Hypothalamus (tissue), 51 donors: ENCODE results near the gene TEC.
"Not testable (repeated sequence)": the region's sequence is repeated elsewhere in the genome, so short reads cannot be mapped to it uniquely, and the experiment has no call there.

Experiments used
- DNase-seq, 51 donors: peaks; one replicate each; lab custom pipeline; 2025; lab: John Stamatoyannopoulos, UW

The TEC gene

DNA sequence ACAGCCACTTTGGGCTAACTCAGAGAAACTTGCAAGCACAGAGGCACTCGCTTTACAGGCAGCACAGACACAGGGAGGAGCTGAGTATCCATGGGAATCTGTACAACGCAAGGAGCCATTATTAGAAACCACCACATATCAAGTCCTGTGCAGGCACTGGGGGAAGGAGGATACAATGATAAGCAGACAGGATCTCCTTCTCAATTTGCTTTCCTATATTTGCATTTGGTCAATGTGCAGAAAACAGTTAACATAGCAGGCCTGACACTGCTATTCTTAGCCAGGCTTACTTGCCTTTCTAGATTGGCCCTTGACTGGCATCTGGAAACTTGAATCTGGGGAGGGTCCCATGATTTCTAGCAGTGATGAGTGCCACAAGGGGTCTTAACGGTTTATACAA lies 65.8 kb downstream of the TEC start:
- no peak for DNase-seq

DNA sequence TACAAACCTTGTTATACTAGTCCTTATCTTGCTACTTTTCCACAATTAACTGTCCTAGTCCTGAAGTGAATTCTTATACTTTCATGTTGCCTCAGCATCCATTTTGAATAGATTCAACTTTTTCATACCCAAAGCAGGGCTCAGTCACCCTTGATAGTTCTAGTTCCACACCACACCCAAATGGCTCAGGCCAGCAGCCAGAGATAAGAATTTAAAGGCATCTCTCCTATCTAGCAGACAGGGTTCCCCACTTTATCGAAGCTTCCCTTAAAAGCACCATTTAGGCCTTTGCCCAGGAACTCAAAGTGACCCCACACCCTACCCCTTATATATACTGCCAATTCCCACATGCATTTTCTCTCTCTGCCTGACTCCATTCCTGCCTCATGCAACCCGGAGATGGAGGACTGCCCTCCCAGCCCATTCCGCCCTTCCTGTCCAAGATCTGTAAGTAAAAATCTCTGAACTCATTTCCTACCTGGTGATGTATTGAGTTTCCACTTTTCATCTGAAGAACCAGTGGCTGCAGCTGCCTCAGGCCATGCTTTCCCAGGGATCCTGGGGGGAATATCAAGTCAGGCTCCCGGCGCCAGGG lies 71.9 kb downstream of the TEC start:
- no peak for DNase-seq

DNA sequence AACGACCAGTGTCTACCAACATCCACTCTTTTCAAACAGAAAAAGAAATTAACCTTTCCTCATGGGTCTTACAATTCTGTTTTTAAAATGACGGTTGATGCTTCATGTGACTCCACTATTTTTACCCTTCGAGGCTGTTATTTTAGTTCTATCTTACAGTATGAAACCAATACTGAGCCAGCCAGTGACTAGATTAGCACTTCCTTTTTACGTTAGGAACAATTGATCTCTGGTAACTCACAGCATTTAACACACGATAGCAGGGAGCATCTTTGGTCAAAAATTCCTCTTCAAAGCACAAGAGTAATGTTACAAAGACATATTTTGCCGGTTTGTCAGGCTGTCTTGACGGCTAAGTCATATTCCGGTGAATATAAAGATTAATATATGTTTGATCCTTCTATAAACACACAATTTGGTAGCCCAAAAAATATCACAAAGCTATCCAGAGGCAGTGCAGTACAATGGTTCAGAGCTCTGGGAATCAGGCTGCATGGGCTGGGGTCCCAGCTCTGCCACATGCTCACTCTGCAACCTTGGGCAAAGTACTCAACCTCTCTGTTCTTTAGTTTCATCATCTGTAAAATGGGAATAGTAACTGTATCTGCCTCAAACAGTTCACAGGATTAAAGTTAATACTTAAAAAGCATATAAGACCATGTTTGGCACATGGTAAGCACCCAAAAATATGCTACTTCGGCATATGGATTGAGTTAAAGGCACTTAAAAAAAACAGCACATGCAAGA lies 72.7 kb downstream of the TEC start:
- DNase-seq, result no peak

DNA sequence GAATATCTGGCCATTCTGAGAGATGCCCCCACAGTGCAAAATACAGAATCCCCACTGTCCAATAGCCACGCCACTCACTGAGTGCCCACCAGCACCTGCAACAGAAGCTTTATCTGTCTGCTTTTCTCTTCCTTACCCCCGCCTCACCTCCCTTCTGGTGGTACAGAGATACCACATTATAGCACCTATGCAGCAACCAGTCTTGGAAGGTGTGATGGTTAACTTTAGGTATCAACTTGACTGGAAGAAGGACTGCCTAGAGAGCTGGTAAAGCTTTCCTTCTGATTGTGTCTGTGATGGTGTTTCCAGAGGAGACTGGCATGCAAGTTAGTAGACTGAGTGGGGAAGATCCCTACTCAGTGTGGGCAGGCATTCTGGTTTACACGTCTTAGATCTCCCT lies 73.8 kb downstream of the TEC start:
- no peak for DNase-seq

DNA sequence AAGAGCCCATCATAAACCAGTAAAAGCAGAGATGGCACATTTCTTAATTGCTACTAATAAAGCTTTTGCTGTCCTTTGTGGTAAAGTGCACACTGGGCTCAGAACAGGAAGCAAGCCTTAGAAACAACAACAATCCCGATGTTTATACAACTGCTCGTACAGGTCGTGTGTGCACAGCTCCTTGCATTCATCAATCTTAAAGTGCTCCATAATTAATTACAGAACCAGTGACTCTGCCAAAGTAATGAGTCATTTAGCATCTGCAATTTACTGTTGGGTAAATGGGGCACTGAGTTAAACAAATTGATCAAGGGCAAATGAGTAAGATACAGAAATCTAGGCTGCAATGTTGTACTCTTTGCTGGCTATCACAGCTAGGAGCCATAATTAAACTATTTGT lies 74.3 kb downstream of the TEC start:
- no peak for DNase-seq

DNA sequence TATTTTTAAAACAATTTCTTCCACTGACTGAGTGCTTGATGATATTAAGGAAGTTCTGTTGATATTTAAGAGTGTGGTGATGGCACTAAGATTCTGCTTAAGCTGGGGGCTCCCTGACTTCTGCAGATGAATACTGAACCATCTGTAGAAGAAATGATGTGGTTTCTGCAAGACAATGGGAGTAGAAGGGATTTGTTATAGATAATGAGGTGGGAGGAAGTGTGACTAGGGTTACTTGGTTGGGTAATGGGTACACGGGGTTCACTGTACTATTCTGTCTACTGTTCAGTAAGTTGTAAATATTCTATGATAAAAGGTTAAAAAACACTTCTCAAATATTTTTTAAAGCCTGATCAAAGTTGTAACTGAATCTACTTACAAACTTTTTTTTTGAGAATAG lies 74.7 kb downstream of the TEC start:
- DNase-seq, result no peak

DNA sequence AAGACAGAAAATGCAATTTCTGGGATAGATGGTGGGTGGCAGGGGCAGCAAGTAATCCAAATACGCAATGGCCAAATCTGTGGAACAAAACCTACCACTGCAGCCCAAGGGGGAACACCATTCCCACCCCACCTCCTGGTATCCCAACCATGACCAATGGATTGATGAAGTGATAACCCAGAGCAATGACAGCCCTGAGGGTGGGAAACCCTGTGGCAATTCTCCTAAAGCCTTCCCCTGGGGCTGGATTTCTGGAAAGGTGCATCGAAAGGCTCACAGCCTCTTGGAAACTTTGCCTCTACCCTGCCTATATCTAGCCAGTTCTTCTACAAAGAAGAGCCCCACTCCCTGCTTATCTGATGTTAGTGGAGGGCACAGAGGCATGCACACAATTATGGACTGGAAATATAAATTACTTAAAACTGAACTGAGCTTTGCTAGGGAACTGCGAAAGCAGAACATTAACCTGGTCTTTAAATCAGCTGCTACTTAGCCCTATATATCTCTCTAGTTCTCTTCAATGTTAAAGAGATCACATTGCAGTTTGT lies 75.6 kb downstream of the TEC start:
- no peak for DNase-seq

DNA sequence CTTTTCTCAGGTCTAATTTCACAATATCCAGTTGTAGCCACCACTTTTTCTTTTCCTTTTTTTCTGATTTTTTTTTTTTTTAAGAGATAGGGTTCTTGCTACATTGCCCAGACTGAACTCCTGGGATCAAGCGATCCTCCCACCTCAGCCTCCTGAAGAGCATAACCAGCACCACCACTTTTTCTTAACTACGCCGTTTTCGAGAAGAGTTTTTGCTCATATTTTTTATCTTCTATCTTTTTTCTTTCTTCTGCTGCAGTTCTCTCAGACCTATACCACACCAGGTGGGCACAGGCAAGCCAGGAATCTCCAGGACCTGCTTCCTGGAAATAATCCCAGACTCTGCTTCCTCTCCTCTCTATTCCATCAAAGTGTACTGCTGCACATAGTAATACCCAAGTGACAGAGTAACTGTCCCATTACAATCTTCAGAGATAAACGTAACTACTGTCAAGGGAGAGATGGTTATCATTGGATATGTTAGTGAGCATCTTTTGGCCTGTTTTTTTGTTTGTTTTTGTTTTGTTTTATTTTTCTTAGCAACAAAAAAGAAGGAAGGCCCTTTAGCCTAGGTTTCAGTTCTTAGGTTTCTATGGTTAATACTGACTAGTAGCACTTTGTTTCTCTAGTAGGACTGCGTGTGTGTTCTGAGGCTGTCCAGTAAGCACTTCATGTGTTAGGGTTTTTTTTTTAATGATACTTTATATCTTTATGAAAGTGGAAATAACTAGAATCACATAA lies 76.4 kb downstream of the TEC start:
- no peak for DNase-seq

DNA sequence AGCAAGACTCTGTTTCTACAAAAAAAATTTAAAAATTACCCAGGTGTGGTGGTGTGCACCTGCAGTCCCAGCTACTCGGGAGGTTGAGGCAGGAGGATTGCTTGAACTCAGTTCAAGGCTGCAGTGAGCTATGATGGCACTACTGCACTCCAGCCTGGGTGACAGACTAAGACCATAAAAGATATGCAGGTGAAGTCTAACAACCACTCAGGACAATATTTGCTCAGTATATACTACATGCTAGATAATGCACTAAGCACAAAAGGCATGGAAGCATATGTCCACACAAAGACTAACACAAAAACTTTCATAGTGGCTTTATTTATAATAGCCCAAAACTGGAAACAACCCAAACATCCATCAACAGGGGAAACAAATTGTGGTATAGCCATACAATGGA lies 77.9 kb downstream of the TEC start:
- DNase-seq, result no peak

DNA sequence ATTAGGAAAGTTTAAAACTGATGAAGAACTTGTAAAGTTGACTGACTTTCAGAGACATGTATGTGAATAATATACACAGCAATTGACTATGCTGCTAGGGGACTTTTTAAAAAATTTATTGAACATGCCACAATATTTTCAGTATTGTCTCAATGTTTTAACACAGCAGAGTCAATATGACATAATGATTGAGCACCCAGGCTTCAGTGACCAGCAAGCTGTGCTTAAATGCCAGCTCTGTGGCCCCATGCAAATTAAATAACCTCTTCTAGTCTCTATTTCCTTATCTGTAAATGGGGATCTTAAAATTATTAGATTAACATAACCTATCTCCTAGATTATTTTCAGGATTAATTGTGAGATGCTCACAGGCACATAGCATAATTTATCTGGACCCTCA lies 78.8 kb downstream of the TEC start:
- no peak for DNase-seq

DNA sequence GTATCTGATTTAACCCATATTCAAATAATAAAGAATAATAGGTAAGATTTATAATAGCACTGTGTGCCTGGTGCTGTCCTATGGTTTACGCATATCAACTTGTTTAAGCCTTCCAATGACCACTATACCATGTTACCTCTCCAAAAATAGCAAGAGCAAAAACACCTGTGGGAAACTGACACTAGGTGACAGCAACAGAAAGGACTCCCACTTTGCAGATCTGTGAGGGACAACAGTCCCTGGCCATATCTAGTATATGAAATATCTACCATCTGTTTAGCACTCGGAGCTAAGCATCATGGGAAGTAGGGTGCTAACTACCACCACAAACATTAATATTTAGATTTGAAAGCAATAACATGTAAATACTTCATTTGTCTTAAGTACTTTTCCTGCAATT lies 79.9 kb downstream of the TEC start:
- no peak for DNase-seq

DNA sequence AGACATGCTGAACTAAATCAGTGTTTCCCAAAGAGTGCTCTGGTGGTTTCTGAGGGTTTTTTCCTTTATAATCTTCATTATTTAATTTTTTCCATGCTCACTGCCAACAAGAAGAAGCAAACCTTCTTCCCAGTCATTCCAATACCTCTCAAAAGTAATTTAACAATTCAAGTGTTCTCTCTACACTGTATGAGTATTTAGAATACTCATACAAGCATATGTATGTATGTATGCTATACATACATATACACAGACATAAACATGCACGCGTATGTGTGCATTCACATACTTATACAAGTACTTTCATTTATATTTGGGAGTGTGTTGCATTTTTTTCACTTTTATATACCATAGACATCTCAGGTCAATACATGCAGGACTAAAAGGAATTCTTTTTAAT lies 81.2 kb downstream of the TEC start:
- no peak for DNase-seq

DNA sequence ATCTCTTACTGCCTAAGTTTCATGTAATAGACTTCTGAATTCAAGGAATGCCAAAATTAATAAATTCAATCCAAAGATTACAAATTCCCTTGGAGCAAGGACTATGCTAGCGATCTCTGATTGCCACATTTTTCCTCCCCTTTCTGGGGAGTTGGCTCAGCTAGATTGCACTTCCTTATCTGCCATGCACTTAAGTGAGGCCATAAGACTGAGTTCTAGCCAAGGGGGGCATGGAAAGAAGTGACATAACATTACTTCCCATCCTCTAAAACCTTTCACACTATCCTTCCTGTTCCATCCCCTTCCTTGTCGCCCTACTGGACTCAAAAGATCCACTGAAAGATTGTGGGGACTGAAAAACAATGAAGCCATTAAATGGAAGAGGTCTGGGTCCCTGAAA lies 81.8 kb downstream of the TEC start:
- DNase-seq, result no peak

DNA sequence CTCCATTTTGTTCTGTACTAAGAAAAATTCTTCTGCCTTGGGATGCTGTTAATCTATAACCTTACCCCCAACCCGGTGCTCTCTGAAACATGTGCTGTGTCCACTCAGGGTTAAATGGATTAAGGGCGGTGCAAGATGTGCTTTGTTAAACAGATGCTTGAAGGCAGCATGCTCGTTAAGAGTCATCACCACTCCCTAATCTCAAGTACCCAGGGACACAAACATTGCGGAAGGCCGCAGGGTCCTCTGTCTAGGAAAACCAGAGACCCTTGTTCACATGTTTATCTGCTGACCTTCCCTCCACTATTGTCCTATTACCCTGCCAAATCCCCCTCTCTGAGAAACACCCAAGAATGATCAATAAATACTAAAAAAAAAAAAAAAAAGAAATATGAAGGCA lies 82.6 kb downstream of the TEC start:
- DNase-seq, result not testable (repeated sequence)

DNA sequence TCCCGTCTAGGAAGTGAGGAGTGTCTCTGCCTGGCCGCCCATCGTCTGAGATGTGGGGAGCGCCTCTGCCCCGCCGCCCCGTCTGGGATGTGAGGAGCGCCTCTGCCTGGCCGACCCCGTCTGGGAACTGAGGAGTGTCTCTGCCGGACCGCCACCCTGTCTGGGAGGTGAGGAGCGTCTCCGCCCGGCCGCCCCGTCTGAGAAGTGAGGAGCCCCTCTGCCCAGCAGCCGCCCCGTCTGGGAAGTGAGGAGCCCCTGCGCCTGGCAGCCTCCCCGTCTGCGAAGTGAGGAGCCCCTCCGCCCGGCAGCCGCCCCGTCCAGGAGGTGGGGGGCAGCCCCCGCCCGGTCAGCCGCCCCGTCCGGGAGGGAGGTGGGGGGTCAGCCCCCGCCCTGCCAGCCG lies 83.2 kb downstream of the TEC start:
- not testable (repeated sequence) for DNase-seq

DNA sequence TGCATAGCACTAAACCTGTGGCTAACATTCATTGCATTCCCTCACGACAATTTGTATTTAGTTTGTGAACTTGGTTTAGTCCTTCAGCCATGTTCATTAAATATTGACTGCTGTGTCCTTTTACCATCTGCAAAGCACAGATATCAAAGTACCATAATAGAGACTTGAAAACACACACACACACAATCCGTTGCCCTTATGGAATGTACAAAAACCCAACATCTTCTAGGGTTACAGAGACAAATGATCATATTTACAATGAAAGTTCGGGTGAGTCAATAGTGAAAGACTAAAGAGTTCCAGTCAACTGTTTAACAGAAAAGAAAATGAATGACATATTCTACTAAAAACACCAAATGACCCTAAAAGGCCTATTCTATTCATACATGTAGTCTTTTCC lies 84.8 kb downstream of the TEC start:
- no peak for DNase-seq

DNA sequence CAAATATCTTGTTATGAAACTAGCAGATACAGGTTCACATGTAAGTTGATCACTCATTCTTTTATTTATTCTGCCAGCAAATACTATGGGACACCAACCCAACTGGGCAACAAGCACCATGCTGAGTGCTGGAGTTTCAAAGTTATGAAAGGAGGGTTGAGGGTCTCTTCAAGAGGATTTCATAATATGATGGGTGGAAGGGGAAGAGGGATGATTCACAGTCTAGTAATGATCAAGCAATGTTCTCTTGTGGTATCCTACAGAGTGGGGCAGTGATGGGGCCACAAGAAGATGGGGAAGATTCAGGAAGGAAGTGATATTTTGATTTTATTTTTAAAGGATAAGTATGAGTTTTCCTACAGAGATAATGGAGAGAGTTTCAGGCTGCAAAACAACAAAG lies 89.4 kb downstream of the TEC start:
- no peak for DNase-seq

DNA sequence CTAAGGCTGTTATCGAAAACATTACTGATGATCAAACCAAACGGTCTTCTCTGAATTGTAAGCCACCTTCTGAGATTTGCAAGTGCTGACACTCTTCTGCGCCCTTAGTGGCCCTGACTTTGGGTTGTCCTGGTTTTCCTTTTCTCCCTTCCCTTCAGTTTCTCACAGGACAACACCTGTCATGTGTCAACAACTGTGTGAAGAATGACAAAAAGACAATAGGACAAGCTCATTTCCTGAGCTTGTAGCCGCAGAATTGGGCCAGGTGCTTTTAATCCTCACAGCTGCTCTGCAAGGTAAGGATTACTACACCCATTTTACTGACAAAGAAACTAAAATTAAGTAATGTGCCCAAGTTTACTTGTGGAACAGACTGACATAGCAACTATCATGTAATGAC lies 90.7 kb downstream of the TEC start:
- DNase-seq, result no peak

DNA sequence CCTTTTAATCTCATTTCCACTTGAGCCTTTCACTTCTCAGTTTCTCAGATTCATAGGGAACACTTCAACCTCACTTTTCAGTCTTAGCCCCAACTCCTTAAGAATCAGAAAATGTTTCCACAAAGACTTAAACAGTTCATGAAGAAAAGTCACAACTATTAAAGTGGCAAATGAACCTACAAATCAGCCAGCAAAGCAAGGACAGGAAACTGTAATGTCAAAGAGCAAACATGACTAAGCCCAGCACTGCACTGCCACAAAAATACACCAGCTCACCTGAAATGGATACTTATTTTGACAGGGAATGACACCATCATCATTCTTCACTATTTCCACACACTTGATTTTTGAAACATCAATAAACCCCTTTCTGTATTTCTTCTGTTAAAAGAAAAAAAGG lies 93.8 kb downstream of the TEC start:
- DNase-seq, result no peak

DNA sequence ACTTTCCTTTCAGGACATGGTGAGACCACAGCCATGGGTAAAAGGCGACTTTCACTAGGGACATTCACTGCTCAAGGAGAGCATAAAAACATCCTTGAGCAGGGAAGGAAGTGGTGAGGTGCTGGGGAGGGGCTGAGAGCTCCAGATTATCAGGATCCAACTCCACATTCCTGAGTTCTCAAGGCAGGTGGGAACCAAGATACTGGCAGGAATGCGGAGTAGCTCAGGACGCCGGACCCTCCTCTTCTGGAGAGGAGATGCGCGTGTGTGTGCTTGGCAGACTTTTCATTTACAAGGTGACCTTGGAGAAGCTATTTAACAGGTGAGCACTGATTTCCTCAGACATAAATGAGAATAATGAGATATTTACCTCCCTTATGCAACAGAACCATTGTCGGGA lies 94.3 kb downstream of the TEC start:
- DNase-seq, result no peak

DNA sequence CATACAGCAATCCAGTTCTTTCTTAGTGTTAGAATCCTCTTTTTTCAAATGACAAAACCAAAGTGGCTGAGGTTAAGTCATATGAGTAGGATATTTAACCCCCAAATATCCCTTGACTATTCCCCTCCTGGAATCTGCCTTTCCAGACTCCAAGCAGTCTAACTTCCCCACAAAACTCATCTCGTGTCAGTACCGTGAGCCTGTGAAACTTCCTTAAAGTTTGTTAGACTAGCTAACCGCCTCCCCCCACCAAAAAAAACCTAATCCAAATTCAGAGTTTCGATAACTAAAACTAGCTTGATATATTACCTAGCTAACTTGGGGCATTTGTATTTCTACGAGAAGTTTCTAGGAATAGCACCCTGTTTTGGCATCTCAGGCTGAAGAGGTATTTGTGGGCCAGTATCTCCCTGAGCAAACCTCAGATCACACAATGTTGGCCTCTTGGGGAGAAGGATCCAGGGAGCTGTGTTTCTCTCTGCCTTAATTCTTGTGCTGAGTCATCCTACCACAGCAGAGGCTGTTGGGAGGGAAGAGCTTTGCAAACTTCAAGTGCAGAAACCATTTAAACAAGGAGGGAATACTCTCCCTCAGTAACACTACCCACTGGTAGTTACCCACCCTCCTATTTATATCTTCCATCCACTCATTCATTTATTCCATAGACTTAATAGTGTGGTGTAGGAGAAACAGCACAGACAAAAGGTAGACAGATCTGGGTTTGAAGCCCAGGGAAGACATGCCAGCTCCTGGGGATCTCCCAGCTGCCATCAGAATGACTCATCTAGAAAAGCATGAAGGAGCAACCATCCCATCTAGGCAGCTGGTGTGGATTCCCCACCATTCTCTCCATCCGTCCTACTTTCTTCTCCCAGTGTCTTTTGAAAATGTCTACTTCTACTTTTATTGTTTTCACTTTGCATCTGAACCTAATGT lies 96.3 kb downstream of the TEC start:
- DNase-seq, result no peak
